ENCODE results near the gene TMEM255B.

The TMEM255B gene

GRCh38 chr13:113865427-113865826 is 106.4 kb downstream of the TMEM255B start:
- in situ Hi-C loops (cut with MboI; ENCODE audit: low sequenced_read_pairs), result no loop called here
- H3K4me1 ChIP-seq, result peaks cover 5% of the 10 kb centered on the region; the same call in 1 of the 2 replicates
- H3K9me3 ChIP-seq, result no peaks in the 10 kb centered on the region
- H3K4me3 ChIP-seq, result no peak overlapping the region
- DNase-seq (ENCODE audit: low spot score in 2 of 2), result no peak
- H3K27me3 ChIP-seq (ENCODE audit: low read depth), result peaks cover 8% of the 10 kb centered on the region; the same call in 1 of the 2 replicates
- H3K36me3 ChIP-seq (replicated peaks), result no peaks in the 10 kb centered on the region

All from HAP-1 (cell line).